Fibroblast of the aortic adventitia (primary cell): Measurements from ENCODE around the gene PILRB. TPM values are rescaled to one million over a fixed set of nuclear protein-coding genes. Genes with fewer than 3 reads are reported as not detected.
"Not testable (repeated sequence)": the region's sequence is repeated elsewhere in the genome, so short reads cannot be mapped to it uniquely, and the experiment has no call there.

ENCODE experiments used
- DNase-seq: peaks from one replicate; pipeline ENCODE4 v3.0.0-alpha.2; 2010; ENCODE audit warnings: low read depth
- H3K4me3 ChIP-seq: 2 replicates; pipeline ENCODE4 v1.5.1; 2011; ENCODE audit warnings: low read depth, mild to moderate bottlenecking, control low read depth, low read length, moderate library complexity
- total RNA-seq: library from RNA; depleted of rRNA; stranded (reverse); fragments of >200 nt; gene quantifications from 2 replicates; pipeline ENCODE4 v1.2.3, GENCODE V29; 2012; ENCODE audit warnings: low replicate concordance
- TF ChIP-seq, protein P1 (sequence below): IDR thresholded peaks from 2 replicates; pipeline ENCODE4 v1.5.1; 2011; ENCODE audit warnings: mild to moderate bottlenecking, low read length, control low read depth, inconsistent platforms; ENCODE audit not compliant: insufficient read depth

Gene PILRB
- total RNA-seq, 1 donor = 8.1 TPM

DNA sequence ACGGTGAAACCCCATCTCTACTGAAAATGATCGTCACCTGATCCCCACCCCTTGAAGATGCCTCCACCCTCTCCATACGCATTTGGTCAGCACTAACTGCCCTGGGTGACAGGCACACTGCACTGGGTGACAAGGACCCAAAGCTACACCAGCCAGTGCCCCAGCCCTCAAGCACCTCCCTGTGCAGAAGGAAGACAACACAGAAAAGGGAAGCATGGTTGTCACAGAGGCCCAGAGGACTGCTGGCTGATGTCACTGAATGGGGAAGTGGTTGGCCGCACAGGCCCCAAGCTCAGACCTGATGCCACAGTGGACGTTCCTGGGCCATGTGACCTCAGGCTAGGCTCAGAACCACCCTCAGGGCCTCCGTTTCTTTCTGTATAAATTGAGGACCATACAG is 11.2 kb downstream of the PILRB start:
- no peak overlapping the region for H3K4me3 ChIP-seq
- TF ChIP-seq, protein P1, sequence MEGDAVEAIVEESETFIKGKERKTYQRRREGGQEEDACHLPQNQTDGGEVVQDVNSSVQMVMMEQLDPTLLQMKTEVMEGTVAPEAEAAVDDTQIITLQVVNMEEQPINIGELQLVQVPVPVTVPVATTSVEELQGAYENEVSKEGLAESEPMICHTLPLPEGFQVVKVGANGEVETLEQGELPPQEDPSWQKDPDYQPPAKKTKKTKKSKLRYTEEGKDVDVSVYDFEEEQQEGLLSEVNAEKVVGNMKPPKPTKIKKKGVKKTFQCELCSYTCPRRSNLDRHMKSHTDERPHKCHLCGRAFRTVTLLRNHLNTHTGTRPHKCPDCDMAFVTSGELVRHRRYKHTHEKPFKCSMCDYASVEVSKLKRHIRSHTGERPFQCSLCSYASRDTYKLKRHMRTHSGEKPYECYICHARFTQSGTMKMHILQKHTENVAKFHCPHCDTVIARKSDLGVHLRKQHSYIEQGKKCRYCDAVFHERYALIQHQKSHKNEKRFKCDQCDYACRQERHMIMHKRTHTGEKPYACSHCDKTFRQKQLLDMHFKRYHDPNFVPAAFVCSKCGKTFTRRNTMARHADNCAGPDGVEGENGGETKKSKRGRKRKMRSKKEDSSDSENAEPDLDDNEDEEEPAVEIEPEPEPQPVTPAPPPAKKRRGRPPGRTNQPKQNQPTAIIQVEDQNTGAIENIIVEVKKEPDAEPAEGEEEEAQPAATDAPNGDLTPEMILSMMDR = no peak
- no peak for DNase-seq

DNA sequence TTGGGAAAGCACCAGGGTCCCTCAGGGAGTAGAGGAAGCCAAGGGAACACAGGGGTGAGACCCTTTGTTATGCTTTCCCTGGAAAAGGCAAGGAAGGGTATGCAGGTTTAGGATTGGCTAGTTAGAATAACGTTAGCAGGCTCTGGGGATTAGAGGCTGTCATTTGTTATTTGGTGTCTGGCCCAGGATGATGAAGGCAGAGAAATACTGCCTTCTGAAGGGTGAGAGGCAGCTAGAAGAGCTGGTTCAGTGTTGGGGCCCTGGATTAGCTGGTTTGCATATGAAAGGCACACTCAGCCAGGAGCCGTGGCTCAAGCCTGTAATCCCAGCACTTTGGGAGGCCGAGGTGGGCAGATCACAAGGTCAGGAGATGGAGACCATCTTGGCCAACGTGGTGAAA is 12.4 kb downstream of the PILRB start:
- TF ChIP-seq, protein P1 = no peak
- no peak for DNase-seq
- H3K4me3 ChIP-seq = no peak overlapping the region

DNA sequence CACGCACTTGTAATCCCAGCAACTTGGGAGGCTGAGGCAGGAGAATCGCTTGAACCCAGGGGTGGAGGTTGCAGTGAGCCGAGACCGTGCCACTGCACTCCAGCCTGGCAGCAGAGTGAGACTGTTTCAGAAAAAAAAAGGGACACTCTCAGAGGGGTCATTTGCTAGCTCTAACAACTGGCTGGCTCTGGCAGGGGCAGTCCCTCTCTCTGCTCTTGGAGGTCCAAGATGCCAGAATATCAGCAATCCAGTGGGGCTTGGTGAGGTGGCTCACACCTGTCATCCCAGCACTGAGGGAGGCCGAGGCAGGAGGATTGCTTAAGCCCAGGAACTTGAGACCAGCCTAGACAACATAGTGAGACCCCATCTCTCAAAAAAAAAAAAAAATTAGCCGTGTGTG is 12.8 kb downstream of the PILRB start:
- TF ChIP-seq, protein P1 = no peak

DNA sequence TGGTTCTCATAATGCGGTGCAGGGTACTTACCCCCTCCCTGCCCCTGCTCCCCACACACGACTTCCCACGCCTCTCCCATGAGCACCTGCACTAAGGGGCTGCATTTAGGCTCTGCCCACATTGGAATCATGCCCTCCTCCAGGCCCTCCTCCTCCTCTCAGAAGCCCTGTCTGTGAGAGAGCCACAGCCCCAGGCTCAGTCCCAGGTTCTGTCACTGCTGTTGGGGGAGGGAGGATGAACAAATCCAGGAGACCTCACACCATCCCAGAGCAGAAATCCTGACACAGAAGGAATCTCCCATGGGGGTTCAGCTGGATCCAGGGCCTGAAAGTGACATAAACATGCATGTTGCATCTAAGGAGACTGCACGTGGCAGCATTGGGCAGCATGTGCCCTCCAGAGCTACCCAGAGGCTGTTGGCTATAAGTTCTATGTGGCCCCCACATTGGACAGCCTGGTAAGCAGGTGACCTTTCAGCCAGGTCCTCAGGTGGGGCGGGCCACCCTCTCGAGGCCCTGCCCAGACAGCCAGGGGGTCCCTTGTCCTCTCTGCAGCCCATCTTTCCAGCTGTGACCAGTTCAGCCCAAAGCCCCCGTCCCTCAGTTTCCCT is 13.7 kb downstream of the PILRB start:
- TF ChIP-seq, protein P1 = no peak
- DNase-seq = no peak
- H3K4me3 ChIP-seq = no peak overlapping the region

More for the DNA sequence above, 12.8 kb downstream of the PILRB start:
- DNase-seq = no peak
- H3K4me3 ChIP-seq = no peak overlapping the region

DNA sequence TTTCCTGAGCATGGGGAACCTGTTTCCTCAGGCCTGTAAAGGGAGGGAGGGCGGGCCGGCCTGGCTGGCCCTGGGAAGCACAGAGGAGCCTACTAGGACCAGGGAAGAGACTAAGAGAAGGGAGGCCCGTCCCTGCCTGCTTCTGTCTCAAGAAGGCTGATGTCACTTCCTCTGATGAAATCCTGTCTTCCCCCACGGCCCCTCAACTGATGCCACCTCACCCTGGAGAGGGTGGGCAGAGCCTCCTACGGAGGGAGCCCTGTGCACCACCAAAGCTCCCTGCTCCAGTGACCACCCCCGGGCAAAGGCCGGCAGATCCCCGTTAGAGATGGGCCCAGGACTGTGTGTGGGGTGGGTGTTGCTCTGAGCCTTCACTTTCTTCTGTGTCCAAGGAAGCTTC is 14.3 kb downstream of the PILRB start:
- TF ChIP-seq, protein P1 = no peak
- peak; percentile 52 for DNase-seq
- no peak overlapping the region for H3K4me3 ChIP-seq

DNA sequence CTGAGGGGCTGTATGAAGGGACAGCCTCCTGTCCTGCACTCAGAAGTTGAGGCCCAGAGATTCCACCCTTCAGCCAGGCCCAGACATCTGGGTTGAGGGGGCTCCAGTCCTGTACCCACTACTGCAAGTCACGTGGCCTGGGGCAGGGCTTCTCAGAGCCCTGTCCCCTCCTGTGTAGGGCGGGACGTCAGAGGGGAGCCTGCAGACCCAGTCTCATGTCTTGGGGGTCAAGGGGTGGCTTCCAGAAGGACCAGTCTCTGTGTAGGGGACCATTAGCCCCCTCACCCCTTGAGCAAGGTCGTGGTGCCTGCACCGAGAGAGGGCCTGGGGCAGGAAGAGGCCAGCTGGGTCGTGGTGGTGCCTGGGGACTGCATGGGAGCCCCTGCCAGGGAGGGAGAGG is 14.8 kb downstream of the PILRB start:
- H3K4me3 ChIP-seq = no peak overlapping the region
- no peak for DNase-seq
- TF ChIP-seq, protein P1 = no peak

DNA sequence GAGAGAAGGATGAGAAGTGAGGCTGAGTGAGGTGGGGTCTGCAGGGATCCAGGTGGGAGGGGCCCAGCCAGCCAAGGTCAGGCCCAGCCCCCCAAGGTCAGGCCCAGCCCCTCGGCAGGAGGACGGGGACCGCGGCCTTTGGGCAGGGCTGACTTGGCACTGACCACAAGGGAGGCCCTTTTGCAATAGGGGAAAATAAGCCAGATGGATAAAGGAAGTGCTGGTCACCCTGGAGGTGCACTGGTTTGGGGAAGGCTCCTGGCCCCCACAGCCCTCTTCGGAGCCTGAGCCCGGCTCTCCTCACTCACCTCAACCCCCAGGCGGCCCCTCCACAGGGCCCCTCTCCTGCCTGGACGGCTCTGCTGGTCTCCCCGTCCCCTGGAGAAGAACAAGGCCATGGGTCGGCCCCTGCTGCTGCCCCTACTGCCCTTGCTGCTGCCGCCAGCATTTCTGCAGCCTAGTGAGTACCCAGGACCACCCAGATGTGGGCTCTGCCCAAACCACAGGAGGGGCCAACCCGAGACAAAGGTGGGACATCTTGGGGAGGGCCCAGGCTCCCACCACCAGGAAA is 15.4 kb downstream of the PILRB start, which contains the start of gene PILRA:
PILRA (plus strand) TSS at position 227 of the 571 bp plus-strand sequence; CDS start at position 397, 170 bp downstream.
- TF ChIP-seq, protein P1 = no peak
- H3K4me3 ChIP-seq = no peak within 1 kb of the TSS
- DNase-seq = peak; percentile 31

DNA sequence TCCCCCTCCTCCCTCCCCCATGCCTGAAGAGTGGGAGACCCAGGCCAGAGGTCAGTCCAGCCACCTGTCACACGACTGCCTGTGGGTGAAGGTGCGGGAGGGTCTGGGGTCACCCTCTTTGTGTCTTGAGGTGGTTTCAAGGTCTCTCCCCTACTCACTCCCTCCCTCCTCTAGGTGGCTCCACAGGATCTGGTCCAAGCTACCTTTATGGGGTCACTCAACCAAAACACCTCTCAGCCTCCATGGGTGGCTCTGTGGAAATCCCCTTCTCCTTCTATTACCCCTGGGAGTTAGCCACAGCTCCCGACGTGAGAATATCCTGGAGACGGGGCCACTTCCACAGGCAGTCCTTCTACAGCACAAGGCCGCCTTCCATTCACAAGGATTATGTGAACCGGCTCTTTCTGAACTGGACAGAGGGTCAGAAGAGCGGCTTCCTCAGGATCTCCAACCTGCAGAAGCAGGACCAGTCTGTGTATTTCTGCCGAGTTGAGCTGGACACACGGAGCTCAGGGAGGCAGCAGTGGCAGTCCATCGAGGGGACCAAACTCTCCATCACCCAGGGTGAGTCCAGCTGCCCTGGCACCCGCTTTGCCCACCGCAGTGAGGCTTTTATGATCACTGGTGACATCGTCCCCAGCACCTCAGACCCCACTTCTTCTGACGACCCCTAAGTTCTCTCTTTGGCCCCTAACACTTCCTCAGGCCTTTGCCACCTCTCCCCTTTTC is 16.1 kb downstream of the PILRB start:
- not testable (repeated sequence) for H3K4me3 ChIP-seq, DNase-seq
